GM03348 (cell line): ENCODE measurements around the gene HSPA12A.

Source experiments
- DNase-seq: peaks from one replicate; pipeline ENCODE4 v3.0.0; 2012; ENCODE audit warnings: low spot score

Gene HSPA12A

GRCh38 chr10:116743266-116744064 is 1.1 kb upstream of the HSPA12A start:
- no peak for DNase-seq

DNA sequence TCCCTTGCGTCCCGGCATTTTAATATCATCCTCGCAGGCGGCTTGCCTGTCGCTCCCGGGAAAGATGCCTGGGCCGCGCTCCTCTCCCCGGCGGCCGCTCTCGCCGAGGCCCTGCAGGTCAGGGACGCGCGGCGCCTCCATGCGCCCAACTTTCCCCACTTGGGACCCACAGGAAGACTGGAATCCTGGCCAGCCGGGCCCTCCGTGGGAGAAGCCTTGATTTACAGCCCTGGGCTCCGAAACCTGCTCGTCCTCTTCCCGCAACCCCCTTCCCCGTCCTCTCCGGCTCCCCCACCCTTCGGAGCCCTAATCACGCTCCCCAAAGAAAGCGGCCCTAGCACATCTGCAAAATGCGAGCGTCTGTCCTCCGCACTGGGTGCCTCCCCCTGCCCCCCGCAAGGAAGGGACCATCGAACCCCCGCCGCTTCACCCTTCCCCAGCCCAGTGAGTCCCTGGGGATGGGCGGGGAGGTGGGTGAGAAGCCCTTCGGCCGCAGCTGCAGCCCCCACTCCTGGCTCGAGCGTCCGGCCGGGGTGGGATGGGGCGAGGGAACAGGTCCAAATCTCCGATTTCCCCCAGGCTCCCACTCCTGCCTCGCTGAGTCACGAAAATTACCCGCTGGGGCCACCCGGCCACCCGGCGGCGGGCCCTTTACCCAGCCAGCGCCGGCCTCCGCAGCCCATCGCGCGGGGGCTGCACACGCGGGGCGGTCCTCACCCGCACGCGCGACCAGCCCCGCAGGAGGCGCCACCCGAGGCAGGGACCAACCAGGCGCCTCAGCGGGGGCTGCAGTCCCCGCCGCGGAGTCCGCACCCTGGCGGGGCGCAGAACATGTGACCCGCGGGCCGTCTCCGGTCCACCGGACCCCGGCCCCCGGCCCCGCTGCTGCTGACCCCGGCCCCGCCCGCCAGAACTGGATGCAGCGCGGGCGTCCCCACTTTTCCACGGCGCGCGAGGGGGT is 695 bp downstream of the HSPA12A start:
- peak; percentile 65 for DNase-seq

- peak; percentile 29 for DNase-seq
Observed at GRCh38 chr10:116740971-116741370, 1.4 kb downstream of the HSPA12A start.

DNA sequence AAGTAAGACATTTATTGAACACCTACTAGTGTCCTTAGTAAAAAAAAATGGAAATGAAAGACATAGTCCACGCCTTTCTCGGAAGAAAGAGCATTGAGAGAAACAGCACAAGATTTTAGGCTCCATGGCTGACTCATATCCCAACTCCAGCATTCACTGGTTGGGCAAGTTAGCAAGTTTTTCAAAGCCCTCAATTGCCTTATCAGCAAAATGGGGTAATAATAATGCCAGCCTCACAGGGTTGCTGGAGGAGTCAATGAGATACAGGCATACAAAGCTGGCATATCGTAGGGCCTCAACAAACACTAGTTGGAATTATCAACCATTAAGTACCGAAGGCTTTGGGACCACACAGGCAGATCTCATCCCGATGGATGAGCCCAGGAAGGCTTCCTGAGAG is 4.0 kb downstream of the HSPA12A start:
- no peak for DNase-seq

- DNase-seq = no peak
Observed at GRCh38 chr10:116737627-116738327, 4.6 kb downstream of the HSPA12A start.

DNA sequence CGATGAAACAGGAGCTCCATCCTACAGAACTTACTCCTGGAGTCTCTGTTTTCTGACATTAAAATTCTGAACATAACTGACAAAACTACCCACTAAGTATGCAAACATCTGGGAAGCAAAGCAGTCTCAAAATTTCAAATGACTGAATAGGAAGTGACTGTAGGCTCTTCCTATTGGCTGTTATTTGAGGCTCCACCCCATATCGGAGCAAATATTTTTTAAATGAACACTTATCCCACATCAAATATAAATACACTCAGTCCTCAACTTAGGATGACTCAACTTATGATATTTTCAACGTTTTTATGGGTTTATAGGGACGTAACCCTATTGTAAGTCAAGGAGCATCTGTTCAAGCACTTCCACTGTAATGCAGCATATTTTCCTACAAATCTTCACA is 8.8 kb downstream of the HSPA12A start:
- DNase-seq = peak; percentile 74

GRCh38 chr10:116732573-116732972 is 9.8 kb downstream of the HSPA12A start:
- no peak for DNase-seq

GRCh38 chr10:116730464-116731260 is 11.7 kb downstream of the HSPA12A start:
- DNase-seq = no peak

DNA sequence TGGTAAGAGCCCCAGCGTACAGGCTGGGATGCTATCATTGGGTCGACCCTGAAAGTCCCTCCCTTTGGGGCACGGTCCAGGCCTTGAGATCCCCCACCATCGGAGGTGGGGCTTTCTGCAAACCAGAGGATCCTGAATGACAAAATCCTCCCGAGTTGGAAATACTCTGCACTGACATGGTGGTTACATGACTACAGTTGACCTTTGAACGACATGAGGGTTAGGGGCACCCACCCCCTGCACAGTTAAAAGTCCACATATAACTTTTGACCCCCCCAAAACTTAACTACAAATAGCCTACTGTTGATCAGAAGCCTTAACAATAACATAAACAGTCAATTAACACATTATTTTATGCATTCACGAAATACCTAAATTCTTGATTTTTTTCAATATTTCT is 13.1 kb downstream of the HSPA12A start:
- no peak for DNase-seq

DNA sequence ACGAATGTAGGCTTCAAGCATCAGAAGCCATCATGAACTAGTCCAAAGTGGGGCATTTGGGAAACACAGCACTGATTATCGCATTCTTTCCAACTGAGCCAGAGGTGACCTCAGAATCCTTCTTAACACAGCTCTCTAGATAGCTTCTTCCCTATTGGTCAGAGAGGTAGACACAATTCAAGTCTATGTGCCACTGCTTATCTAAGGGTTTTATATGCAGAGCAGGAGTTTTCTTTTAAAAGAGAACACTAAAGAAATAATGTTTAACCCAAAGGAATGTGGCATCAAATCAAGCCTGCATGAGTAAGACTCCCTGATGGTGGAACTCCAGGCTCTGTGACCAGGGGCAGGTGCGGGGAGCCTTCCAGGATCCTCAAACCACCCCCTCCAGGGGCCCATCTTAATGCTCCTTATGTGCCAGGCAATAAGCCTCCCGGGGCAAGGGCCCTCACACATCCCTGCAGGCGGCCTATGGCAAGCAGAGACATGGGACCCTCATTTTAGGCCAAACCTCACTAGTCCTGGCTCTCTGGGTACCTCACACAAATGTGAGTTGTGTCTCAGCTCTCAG is 13.8 kb downstream of the HSPA12A start:
- no peak for DNase-seq

DNA sequence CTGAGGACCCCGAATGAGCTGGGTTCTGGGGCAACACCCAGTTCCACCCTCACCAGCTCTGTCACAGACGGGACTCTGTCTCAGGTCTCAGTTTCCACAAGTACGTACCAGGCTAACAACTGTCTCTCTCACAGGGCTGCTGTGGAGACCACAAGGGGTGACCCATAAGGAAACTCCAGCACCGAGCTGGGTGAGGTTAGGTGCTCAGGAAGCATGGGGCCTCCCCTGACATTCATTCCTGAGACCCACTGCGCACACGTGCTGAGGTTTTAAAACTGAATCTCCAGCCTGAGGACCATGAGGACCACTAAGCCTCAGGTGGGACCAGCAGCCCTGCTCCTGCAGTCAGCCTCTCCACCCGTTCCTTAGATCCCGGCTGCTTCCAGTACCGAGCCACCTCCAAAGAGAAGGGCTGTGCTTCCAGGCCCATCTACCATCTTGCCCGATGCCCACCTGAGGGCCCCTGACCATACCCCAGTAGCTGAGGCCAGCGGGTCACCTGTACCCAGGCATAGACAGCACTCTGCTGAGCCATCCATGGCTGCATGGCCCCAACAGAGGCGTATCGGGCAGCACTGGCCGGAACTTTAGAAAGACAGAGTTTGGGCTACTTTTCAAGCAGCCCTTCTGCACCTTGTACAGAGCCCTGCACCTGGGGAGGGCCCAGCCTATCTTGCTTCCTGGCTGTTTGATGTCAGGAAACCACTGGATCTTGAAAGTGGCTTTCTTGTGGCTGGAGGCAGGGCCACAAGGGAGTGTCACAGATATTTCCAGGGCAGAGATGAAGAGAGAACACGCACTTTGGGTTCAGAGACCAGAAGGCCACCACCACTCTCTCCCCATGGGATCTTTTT is 18.7 kb downstream of the HSPA12A start:
- DNase-seq = no peak

DNA sequence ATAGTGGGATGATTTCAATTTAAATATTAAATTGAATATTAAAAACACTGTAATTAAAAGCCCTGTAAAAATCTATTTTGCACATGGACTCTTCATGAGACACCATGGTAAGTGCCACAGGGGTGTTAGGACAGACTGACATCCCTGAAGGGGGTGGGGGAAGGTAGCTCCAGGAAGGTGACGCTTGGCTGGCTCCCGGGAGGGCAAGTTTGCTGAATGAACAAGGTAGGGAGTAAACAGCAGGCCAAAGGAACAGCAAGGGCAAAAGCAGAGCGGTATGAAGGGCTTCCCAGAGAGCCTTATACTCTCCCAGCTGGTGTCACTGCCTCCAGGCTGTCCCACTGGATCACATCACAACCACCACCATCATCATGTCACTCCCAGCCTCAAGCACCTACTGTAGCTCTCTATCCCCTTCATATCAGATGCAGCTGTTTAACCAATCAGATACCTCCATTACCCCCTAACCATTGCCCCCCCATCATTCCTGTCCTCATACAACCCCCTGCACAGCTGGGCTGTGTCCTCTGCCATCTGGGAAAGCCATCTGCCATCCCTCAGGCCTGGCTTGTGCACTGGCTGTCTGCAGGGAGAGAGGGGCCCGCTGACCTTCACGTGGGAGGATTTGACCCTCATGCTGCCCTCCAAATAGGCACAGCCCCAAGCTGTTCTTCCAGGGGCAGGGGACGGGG is 19.5 kb downstream of the HSPA12A start:
- DNase-seq = no peak

GRCh38 chr10:116721547-116722392 is 20.6 kb downstream of the HSPA12A start:
- no peak for DNase-seq

- no peak for DNase-seq
Observed at GRCh38 chr10:116720668-116721546, 21.5 kb downstream of the HSPA12A start.

GRCh38 chr10:116720241-116720643 is 22.1 kb downstream of the HSPA12A start:
- no peak for DNase-seq

- DNase-seq = peak; percentile 33
Observed at GRCh38 chr10:116719804-116720203, 22.6 kb downstream of the HSPA12A start.

DNA sequence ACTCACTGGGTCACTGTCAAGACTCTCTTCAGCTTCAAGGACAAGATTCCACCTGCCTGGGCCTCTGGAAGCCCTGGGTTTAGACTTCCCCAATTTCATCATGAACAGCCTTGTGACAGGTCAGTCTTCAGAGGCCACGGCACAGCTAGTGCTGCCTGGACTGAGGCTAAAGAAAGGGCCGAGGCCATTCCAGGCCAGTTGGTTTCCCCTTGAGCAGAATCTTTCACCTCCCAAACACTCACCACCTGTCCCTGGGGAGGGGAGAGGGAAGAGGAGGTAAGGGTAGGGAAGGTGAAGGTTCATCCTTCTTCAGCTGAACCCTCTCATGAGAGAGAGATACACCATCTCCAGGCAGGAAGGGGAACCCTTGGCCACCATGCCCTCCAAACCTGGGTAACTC is 24.3 kb downstream of the HSPA12A start:
- DNase-seq = no peak

GRCh38 chr10:116716381-116716780 is 26.0 kb downstream of the HSPA12A start:
- no peak for DNase-seq
